Stimulated activated CD4-positive, alpha-beta T cell treated with anti-CD3 and anti-CD28 coated beads, Interleukin-4, amount 100 ng/mL, for 48 hours (primary cell): ENCODE data around the gene DRAP1.

Experiments used
- DNase-seq, 2 donors: peaks; one replicate each; pipeline ENCODE4 v3.0.0-alpha.2; 2020; ENCODE audit warnings: low read depth in 2 of 2

The DRAP1 gene

DNA sequence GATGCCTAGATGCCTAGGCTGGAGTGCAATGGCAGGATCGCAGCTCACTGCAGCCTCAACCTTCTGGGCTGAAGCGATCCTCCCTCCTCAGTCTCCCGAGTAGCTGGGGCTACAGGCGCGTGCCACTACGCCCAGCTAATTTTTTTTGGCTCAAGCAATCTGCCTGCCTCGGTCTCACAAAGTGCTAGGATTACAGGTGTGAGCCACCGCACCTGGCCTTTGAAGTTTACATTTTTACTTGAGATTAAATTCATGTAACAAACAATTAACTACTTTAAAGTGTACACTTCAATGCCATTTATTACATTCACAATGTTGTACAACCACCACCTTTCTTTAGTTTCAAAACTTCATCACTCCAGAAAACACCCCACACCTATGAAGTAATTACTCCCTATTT is 15.5 kb upstream of the DRAP1 start:
- DNase-seq, result no peak

GRCh38 chr11:65906602-65907001 is 12.6 kb upstream of the DRAP1 start:
- no peak for DNase-seq

- no peak for DNase-seq
Measured at GRCh38 chr11:65907878-65908277, 11.3 kb upstream of the DRAP1 start.

DNA sequence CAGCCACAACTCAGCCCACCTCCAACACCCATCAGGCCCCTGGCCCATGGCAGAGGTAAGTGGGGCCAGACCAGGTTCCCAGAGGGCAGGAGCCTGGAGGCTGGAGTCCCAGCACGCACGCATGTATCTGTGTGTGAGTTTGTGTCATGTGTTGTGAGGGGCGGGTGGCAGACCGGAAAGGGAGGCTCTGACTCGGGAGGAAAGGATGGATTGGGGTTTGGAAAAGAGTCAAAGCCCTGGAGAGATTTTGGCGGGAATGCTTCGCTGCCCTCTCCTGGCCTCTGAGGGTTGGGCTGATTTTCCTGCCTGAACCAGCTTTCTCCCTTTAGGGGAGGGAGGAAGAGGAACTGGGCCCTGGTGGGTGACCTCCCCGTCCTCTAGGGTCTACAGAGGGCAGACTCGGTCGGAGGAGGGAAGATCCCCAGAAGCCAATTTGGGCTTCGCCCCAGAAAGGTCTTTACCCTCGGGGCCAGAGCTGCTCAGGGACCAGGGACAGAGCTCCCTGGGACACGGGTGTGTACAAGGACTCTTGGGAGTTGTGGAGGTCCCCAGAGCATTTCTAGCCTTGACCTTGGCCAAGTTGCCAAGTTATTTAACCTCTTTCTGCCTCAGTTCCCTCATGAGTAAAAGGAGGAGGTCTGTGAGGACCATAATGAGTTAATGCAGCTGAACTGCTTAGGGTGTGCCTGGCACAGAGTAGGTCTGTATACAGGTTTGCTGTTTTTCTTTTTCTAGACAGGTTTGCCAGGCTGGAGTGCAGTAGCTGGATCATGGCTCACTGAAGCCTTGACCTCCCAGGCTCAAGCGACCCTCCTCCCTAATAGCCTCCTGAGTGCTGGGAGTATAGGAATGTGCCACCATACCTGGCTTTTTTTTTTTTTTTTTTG is 7.3 kb upstream of the DRAP1 start:
- DNase-seq, result no peak

DNA sequence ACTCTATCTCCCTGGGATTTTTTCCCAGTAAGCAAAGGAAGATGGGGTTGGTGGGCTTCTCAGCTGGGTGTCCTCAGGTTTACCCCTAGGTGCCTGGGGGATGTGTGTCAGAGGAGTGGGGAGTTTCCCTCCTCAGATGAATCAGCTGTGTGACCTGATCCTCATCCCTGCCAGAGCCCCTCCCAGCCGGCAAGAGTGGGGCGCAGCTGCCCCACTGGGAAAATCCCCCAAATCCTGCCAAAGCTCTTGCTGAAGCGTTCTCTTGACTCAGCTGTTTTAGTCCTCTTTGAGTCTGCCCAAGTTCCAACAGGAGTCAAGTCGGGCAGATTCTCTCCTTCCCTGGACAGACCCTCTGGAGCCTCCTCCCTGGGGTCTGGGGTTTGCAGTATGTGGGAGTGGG is 6.4 kb upstream of the DRAP1 start:
- DNase-seq, result no peak

DNA sequence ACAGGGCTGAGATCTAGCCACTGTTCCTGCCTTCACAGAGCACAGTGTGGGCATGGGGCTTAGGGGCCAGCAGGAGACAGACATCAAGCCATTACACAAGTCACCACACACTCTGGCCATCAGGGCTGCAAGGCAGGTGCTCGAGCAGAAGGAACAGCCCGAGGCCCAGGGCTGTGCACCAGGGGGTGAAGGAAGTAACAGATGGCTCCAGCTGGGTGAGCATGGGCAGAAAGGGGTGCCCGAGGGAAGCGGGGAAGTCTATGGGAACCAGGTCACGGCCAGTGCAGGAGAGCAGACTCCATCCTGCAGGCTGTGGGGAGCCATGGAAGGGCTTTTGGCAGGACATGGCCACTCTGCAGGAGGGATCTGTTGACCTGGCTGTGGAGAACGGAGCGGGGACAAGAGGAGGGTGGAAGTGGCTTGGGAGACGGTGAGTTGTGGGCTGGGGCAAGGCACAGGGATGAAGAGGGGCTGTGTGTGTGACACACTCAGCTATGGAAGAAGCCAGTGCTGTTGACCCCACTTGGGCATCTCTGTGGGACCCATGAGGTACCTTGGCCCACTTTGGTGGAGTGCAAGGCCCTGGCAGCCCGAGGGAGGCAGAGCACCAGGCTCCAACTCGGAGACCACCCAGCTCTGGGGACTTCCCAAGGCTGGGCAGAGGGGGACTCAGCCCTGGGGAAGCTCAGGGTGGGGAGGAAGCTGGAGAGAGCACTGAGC is 4.0 kb upstream of the DRAP1 start:
- DNase-seq, result no peak

GRCh38 chr11:65915821-65916251 is 3.4 kb upstream of the DRAP1 start:
- no peak for DNase-seq

- no peak for DNase-seq
Measured at GRCh38 chr11:65916391-65916790, 2.8 kb upstream of the DRAP1 start.

GRCh38 chr11:65917077-65917433 is 2.2 kb upstream of the DRAP1 start:
- DNase-seq, result no peak

DNA sequence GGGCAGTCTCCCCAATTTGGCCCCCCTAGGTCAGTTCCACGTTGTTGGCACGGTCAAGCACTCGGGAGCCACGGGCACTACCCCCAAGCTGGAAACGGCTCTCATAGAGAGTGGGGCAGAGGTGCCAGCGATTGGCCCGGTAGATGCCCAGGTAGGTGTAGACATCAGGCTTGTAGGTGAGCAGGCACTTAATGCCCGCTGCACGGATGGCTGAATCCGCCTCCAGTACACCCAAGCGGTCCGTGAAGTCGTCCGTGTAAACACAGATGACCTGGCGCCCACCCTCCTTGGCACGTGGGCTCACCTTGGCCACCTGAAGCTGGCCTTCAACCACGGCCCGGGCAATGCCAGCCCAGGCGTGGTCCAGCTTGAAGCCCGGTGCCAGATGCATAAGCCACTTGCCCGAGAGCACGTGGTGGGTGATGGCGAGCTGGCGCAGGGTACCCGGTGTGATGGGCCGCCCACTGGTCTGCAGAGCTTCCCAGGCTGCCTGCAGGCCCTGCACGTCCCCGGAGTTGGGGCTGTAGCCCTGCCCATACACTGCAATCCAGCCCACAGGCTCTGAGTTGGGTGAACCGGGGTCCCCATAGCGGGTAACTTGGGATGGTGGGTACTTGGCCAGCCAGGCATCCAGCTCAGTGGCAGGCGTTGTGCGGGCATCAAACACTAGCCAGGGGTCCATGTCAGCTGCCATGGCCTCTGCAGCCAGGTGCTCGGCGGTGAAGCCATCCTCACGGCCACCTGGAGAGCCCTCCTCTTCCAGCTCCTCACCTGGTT is 1.6 kb upstream of the DRAP1 start:
- DNase-seq, result no peak

GRCh38 chr11:65918211-65919140 is 750 bp upstream of the DRAP1 start, which contains the start of gene C11orf68:
C11orf68 (minus strand) TSS chr11:65919062; CDS start chr11:65919031, 31 bp downstream.
- no peak for DNase-seq

- peak in 1 of 2 donors; percentile 43 for DNase-seq
Measured at GRCh38 chr11:65919573-65920371, 546 bp downstream of the DRAP1 start.

GRCh38 chr11:65920372-65920802 is 1.2 kb downstream of the DRAP1 start:
- DNase-seq, result no peak

GRCh38 chr11:65921033-65921555 is 1.9 kb downstream of the DRAP1 start:
- no peak for DNase-seq

- DNase-seq, result no peak
Measured at GRCh38 chr11:65921876-65922275, 2.6 kb downstream of the DRAP1 start.

GRCh38 chr11:65922565-65922964 is 3.3 kb downstream of the DRAP1 start:
- DNase-seq, result no peak

GRCh38 chr11:65925397-65925796 is 6.2 kb downstream of the DRAP1 start:
- no peak for DNase-seq

DNA sequence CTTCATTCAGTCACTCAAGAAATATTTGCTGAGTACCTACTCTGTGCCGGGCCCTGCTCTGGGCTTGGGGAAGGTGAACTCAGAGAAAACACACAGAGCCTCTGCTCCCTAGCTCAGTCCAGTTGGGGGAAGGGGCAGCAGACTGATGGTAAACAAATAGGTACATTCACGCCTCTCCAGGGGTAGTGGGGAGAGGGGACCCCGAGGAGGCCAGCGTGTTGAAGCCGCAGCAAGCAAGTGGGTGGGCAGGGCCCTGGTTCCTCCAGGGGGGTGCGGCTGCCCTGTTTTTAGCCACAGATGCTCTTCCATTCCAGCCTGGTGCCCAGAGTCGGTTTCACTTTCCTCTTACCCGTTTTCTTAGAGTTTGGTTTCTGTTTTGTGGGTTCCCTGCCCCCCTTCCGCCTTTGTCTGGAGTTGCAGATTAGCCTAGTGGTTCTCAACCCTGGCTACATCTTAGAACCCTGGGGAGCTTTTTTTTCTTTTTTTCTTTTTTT is 8.7 kb downstream of the DRAP1 start:
- peak; percentile 59 to 63 for DNase-seq

GRCh38 chr11:65928667-65929066 is 9.4 kb downstream of the DRAP1 start:
- no peak for DNase-seq
